HG03521 (cell line): ENCODE results near the gene AUTS2.
"Not testable (repeated sequence)": the region's sequence is repeated elsewhere in the genome, so short reads cannot be mapped to it uniquely, and the experiment has no call there.

ENCODE experiments used
- ATAC-seq: cut with Tn5 transposase; IDR thresholded peaks from one replicate; pipeline ENCODE4 v1.9.1; 2021; ENCODE audit warnings: mild to moderate bottlenecking, moderate library complexity; ENCODE audit not compliant: unreplicated experiment

The AUTS2 gene

DNA sequence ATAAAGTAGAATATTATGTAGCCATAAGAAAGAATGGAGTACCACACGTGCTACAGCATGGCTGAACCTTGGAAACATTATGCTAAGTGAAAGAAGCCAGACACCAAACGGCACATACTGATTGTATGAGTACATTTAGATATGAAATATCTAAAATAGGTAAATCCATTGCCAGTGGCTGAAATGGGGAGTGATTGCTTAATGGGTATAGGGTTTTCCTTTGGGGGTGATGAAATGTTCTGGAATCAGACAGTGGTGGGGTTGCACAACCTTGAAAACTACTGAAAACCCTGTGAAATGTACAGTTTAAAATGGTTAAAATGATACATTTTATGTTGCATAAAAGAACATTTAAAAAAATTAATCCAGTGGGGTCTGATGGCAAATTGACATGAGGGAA, 667.9 kb downstream of the AUTS2 start:
- ATAC-seq: no peak

GRCh38 chr7:70267381-70268120, 669.3 kb downstream of the AUTS2 start:
- ATAC-seq: no peak

GRCh38 chr7:70268179-70268578, 669.9 kb downstream of the AUTS2 start:
- no peak for ATAC-seq

- no peak for ATAC-seq
Measured at GRCh38 chr7:70270149-70270548, 671.9 kb downstream of the AUTS2 start.

DNA sequence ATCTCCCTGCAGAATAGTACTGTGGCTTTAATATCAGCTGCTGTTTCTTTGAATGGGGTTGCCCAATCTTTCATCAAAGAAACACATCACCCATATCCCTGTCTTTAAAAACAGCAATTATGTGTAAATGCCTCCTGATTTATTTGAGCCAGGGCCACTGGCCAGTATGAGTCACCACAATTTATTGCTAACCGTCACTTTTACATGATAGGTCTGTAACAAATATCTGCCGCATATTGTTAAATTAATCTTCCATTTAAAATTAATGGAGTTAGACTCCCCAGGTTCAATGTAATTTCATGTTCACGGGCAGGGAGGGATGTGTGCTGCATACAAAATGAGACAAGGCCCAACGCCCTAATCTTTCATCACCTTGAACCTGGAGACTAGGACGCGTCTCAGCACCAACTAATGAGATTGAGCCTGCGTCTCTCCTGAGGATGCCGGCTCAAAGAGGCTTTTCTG, 673.4 kb downstream of the AUTS2 start:
- no peak for ATAC-seq

DNA sequence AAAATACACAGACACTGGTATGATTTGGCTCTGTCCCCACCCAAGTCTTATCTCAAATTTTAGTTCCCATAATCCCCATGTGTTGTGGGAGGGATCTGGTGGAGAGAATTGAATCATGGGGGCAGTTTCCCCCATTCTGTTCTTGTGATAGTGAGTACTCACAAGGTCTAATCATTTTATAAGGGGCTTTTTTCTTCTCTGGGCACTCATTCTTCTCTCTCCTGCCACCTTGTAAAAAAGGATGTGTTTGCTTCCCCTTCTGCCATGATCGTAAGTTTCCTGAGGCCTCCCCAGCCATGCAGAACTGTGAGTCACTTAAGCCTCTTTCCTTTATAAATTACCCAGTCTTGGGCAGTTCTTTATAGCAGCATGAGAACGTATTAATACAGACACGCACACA, 677.3 kb downstream of the AUTS2 start:
- ATAC-seq: not testable (repeated sequence)

DNA sequence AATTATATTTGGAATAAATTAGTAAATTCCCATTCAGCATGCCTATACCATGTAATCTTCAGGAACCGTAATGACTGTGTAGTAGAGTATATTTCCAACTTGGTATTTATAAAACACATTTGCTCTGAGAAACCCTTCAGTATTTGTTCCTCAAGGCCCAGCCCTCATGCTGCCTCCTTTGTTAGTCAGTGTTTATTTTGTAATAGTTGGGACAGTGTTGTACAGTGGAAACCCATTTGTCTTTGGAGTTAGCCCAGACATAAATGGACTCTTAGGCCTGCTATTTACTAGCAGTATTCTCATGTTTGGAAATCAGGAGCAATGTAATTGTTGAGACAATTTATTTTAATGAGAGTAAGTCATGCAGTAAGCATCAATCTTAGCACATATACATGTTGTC, 686.9 kb downstream of the AUTS2 start:
- ATAC-seq: no peak

DNA sequence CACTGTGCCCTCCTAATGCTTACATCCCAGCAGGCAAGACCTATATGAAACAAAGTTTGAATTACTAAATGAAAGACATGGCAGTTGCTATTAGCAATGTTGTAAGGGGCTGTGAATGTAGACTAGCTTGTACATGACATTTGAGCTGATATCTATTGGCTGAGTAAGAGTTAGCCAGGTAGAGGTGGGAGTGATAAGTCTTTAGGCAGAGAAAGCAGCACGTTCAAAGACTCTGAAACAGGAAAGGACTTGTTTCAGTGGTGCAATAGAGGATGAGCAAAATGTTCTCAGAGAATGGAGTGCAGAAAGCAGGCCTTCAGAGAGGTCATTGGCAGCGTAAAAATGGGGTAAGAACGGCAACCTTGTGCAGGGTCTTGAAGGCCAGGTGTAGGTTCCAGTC, 687.6 kb downstream of the AUTS2 start:
- no peak for ATAC-seq

DNA sequence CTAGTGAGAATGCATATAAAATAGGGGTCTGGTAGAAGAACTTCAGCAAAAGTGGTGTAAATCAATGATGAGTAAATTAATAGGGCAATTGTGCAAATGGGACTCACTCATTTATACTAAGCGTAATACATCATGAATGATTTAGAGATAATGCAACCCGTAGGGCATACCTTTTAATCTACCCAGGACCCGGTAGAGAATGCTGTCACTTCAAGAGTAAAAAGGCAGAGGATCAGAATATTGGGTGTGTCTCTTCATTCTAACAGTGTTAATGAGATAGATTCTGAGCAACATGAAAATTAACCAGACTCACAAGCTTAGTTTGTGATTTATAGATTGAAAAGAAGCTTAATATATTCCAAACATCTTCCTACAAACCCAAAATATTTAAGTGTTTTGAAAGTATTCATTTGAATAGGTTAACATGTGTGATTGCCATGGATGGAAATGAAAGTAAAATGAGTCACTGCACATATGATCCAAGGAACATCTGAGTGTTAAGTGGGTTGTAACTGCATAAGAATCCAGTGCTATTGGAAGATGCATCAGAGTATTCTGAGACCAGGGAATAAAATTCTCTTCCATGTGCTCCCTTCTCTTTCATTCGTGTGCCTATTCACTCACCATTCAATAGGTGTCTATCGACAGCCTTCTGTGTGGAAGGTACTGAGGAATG, 690.6 kb downstream of the AUTS2 start:
- no peak for ATAC-seq

DNA sequence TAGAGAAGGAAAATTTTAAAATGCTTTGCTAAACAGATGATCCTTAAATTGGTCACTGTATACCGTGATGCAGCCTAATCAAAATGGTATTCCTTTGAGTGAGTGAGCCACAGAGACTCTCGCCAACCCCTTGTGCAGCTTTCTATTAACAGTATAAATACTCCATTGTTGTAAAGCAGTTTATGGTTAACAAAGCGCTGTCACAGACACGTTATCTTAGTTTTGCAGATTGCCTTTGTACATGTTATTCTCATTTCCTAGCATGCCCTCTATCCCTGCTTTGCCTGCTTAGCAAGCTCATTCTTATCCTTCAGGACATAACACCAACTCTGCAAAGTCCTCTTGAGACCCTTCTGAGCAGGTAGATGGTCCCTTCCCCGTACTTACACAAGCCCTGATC, 694.4 kb downstream of the AUTS2 start:
- no peak for ATAC-seq

GRCh38 chr7:70294211-70294911, 696.1 kb downstream of the AUTS2 start:
- no peak for ATAC-seq

- no peak for ATAC-seq
Measured at GRCh38 chr7:70298780-70299471, 700.7 kb downstream of the AUTS2 start.

DNA sequence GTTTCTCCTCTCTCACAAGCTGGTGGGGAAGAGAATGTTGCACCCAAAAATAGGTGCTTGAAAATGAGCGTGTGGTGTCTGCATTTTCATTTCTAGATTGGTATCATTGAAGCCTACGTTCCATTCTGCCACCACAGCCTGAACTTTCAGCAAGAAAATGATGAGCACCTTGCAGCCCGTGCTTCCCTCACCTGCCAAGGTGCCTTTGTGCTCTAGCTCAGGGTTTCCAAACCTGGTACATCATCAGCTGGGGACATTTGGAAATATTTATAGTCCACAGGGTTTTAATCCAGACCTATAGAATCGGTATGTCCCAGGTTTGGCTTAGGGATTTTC, 701.2 kb downstream of the AUTS2 start:
- no peak for ATAC-seq

DNA sequence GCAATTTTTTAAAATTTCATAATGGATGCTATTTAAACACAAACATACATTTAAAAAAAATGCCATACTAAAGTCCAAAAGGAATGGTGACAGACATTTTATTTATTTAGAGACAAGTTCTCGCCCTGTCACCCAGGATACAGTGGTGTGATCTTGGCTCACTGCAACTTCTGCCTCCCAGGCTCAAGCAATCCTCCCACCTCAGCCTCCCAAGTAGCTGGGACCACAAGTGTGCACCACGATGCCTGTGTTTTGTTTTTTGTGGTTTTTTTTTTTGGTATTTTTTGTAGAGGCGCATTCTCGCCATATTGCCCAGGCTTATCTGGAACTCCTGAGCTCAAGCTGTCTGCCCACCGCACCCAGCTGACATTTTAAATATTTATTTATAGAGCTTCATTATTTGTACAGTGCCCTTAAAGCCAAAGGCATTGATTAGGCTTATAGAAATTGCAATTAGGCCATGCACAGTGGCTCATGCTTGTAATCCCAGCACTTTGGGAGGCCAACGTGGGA, 703.5 kb downstream of the AUTS2 start:
- ATAC-seq: no peak

DNA sequence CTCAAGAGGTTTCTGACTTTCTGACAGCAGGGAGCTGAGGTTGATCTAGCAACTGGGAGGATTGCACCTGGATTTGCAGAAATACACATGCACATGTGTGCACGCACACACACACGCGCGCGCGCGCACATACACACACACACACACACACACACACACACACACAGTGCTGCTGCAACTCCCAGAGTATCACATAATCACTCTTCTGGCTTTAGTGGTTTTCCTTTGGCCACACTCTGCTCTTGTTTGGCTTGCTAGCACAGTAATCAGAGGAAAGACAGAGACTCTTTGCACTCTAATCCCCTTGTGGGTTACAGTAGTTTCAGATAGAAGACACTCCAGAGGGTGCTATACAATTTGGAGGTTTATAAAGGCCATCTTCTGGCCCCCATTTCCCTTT, 705.0 kb downstream of the AUTS2 start:
- ATAC-seq: no peak

DNA sequence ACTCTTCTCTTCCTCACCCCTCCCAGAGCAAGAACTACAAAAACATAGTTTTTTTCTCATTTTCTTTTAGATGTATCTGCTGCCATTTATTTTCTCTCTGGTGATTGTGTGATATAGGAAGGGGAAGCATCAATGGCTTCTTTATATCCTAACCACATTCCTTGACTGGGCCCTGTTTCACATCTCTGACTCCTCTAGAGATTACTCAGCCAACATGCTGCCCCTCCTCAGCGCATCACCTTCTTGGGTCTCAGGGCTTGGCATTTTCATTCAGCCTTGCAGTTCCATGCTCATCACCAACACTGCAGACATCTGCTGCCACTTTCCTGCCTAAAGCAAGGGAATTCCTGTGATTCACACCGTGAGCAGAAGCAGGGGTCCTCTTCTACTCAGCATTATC, 705.5 kb downstream of the AUTS2 start:
- ATAC-seq: no peak

DNA sequence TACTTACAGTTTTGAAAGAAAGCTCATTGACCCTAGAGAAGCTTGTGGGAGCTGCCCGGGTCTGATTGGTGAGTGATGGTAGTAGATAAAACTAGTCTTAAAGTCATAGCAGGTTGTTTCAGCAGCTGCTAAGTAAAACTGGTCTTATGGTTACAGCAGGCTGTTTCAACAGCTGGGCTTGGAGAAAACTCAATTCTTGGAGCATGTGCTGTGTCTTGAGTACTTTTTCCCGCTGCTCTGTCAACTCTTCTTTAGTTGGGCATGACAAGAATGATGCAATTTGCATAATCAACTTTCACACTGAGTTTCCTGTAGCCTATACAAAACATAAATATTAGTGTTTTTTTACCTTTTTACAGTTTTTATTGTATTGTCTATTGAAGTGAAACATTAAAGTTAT, 707.9 kb downstream of the AUTS2 start:
- no peak for ATAC-seq

GRCh38 chr7:70307544-70308106, 709.4 kb downstream of the AUTS2 start:
- ATAC-seq: no peak

DNA sequence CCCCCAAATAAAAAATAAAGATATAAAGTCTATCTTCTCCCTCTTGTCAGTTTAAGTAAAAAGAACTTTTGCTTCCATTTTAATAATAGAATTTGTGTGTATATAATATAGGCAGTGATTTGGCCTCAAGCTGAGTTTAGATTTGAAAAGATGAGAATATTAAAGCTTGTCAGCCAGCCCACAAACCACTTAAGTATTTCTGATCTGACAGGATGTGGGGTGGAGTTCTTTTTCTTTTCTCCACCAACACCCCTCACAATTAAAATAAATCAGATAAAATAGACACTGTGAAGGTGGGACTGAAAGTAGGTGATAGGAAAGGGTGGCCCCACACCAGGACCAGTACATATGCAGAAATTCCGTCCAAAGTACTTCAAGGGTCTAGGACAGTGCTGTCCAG, 714.1 kb downstream of the AUTS2 start:
- no peak for ATAC-seq

- no peak for ATAC-seq
Measured at GRCh38 chr7:70313271-70313670, 715.0 kb downstream of the AUTS2 start.

- ATAC-seq: no peak
Measured at GRCh38 chr7:70313687-70314086, 715.4 kb downstream of the AUTS2 start.
